GM18519 (cell line): Measurements from ENCODE around the gene CYB5R4.

Experiments
- ATAC-seq: cut with Tn5 transposase; IDR thresholded peaks from one replicate; pipeline ENCODE4 v1.9.1; 2021; ENCODE audit warnings: mild to moderate bottlenecking, moderate library complexity; ENCODE audit not compliant: unreplicated experiment, low FRiP score

The CYB5R4 gene

DNA sequence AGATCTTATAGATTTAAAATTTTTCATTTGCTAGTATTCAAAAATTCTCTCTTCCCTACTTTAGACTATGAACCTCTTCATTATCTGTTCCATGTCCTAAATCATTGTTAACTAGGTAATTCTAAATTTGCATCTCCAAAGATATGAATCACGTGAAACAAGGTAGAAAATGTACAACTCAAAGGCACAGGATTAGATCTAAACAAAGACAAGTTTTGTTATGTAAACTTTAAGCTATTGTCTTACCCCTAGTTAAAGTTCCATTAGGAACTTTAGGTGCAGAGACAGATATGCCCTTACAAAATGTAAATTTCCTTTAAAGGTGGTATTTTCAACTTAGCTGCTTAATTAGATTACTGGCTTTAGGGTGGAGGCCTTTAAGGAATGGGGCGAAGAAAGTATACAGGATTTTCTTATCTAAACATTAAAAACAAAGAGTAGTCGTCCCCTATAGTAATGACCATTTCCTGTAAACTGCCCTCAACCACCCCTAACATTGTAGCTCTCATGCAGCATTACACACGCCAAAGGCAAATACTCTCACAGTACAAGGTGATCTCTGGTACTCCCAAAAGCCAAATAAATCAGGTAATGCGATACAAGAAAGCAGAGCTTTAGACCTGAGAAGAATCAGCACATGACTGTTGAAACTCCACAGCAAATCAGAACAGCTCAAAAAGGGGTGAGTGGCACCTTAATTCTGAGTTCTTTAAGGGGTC lies 116.7 kb downstream of the CYB5R4 start:
- no peak for ATAC-seq

DNA sequence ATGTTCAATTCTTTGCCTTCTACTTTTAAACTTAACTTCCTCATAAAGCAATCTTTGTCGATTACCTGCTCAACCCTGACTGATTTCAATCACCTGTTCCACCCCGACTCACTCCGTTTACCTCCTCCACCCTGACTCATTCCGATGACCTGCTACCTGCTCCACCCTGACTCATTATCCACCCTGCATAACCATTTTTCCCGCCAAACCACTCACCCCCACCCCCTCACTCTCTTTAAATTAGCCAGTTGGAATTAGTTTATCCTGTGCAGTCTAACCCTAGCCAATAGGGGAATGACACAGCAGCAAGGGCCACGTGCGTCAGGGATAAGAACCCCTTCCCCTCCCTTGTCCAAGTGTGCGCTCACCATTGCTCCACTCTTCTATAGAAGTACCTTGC lies 117.4 kb downstream of the CYB5R4 start:
- ATAC-seq, result no peak

DNA sequence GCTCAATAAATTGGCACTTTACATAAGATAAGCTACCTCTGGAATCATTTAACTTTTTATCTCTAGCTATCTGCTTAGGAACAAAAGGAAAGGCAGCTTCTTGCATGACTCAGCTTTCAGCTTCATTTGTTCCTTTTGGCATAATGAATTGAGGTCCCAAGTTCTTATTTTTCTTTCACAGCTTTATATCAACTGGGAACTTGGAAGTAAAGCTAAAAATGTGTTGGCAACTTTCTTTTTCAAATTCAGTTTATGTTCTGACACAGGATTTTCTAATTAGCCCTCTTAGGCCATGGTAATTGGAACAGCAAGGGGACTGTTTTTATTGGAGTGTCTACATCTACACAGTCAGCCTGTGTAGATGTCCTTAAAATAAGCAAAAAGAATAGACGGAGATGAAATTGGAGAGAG lies 118.8 kb downstream of the CYB5R4 start:
- ATAC-seq, result no peak

DNA sequence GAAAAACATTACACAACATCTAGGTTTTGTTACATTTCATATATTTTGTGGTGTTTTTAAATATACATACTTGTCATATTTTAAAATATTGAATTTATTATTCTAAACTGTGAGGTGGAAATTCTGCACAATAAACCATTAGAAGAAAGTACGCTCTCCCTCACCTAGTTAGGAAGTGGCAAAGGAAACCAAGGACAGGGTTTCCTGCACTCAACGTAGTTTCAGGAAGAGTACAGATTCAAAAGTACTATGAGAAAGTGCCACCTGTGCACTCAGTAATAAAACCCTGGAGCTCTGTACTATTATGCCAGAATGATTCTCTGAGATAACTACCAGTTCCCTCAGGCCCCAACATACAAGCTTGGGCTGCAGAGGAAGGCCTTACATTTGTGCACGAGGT lies 119.5 kb downstream of the CYB5R4 start:
- ATAC-seq, result no peak

DNA sequence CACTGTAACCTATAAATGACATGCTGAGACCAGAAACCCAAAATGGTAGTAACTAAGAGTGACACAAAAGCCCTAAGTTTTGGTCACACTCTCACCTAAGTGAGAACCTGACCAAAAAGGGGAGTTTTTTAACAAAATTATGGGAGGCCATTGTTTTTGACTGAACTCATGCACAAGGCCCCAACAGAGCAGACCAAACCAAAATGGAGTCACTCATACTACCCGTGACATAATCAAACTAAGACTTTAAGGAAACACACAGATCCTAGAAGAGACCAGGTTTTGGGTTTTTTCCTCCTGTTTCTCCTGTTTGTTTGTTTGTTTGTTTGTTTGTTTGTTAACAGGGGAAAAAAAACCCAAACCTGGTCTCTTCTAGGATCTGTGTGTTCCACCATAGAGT lies 124.9 kb downstream of the CYB5R4 start:
- no peak for ATAC-seq

DNA sequence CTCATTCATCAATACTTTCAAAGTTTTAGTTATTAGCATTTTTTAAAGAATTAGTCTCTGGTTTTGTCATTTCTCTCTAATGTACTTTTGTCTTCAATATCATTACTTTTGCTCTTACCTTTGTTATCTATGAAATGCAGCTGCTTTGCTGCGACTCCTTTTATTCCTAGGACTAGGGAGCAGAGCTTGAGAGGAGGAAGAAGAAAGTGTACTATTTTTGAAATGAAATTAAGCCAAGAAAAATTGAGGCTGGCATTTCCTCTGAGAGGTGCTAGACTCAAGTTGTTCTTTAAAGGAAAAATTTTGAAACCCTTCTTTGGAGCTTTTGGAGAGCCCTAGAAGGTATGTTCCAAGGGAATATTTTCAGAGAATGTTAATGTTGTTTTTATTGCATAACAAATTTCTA lies 125.8 kb downstream of the CYB5R4 start:
- no peak for ATAC-seq

DNA sequence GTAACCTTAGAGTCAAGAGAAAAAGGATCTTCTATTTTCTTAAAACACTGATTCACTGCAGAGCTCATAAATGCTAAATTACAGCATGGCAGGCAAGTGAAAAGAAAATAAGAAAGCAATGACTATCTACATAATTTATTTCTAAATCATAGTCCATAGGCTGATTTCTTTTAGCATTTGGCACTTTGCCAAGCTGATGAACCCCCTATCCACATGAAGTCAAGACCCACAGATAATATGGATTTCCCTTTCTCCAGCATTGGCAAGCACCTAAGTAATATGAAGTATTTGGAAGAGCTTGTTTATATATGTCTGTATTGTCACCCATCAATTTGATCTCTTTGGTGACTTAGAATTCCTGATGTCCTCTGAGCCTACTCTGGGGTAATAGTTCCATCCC lies 126.2 kb downstream of the CYB5R4 start:
- no peak for ATAC-seq

DNA sequence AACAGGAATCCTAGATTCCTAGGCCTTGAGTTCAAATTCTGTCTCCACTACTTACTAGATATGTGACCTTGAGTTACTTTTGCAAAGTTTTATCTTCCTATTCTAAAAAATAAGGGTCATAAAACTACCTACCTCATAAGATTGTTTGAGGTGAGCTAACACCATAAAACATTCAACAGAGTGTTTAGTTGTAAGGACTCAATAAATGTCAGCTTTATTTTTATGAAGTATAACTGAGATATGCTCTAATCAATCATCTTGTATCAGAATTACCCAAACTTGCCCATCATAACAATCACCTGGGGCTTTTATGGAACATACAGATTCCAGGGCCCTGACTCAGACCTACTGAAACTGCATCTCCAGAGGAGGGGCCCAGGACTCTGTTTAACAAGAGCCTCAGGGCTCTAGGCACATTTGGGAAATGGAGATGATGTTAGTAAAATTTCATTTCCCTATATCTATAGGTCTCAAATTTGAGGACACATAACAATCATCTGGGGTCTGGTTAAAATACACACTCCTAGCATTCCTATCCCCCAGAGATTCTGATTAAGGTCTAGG lies 138.6 kb downstream of the CYB5R4 start:
- no peak for ATAC-seq

DNA sequence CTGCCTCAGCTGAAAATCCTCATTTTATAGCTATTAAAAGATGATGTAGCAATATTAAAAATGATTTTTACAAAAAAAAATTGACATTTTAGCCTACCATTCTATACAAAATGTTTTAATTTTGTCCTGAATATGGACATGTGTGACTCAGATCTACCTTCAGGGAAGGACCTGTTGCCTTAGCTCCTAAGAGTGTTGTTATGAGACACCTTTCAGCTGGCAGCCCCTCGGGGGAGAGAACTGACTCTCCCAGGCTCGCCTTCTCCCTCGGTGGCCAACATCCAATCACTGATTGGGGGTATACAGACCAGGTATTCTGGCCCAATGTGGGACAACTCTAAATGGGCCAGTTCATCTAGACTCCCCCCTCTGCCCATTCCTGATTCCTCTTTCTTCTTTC lies 141.6 kb downstream of the CYB5R4 start:
- ATAC-seq, result no peak

DNA sequence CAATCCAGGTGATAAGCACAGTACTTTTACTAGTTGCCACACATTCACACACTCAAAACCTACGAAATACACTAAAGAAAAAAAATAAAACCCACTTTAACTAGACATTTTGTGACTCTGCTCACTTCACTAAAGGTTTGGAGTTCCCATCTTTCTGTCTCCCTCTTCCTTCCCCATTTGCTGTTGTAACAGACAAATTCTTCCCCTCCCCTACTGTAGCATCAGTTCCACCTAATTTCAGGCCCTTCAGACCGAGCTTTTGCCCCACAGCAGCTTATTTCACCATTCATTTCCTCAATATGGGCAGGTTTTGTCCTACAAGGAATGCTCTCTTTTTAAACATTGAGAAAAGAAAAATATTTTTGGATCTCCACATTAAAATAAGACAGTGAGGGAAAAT lies 142.7 kb downstream of the CYB5R4 start:
- ATAC-seq, result no peak

DNA sequence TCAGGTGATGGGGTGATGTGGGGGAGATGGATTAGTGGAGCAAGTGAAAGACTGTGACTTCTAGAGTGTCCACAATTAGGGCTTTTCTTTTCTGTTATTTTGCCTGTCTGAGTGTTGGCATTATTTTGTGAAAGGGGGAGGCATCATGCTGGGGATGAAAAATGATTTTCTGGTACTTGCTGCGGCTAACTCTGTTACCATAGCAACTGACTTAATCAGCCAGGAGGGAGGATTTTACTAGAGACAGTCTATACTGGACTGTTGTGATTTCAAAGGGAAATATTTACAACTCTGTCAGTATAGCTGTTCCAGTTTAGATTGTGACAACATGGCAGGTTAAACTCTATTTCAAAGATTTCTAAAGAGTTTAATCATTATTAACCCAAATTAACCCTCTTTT lies 143.6 kb downstream of the CYB5R4 start:
- ATAC-seq, result no peak

DNA sequence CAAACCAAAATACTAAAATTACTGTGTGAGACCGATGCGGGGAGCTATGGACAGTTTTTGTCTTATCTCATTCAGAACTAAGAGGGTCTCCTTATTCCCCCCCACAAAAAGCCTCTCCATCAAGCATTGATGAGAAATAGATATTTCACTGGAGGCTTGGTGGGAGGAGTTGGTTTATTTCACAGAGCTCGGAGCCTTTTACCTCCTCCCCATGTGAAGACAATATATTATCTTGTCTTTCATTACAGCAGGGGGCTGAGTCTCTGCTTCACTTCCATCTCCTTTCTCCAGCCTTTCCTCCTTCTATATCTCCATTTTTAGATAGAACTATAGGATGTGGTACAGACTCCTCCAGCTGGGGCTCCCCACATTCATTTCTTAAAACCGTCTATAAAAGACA lies 144.2 kb downstream of the CYB5R4 start:
- no peak for ATAC-seq

DNA sequence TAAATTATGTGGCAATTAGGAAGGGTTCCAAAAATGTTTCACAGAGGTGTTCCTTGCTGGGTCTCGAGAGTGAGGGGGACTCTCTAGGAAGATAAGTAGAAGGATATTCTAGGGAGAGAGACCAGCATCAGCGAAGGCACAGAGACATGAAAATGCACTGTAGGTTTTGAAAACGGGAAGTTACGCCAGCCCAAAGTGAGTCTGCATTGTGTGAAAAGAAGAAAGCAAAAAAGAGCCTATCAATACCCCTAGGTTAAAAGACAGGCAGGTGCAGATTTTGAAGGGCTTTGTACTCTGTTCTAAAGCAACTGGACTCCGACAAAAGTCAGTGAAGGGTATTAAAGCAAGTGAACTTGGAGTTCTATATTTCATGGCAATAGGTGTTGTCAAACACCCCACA lies 148.4 kb downstream of the CYB5R4 start:
- ATAC-seq, result no peak

DNA sequence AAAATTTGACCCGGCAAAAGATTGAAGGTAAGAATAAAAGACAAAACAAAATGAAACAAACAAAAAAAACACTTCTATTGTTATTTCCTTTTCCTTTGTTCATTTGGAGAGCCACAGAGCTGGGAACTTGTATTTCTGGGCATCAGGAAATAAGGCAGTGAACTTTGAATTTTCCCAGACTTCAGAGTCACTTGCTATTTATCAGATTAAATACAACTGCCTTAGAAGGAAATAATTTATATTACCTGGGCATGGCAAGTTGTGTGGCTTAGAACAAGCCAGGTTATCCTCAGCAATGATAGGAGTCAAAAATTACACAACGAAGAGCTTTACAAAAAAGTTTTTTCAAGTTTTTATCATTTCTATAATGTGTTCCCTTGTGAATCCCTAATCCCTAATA lies 153.9 kb downstream of the CYB5R4 start:
- ATAC-seq, result no peak

DNA sequence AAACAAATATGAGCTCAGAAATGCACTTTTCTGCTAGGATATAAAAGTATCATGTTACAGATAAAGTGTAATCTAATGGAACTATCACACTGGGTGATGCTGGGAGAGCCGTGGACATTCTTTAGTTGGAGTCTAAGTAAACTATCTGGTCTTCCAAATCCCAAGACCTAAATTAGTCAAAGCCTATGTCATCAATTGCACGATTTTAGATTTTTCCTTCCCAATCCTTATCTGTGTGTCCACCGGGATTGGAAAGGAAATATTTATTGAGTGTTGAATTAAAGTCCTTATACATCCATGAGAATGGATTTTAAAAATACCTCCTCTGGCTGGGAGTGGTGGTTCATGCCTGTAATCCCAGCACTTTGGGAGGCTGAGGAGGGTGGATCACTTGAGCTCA lies 154.4 kb downstream of the CYB5R4 start:
- ATAC-seq, result no peak

DNA sequence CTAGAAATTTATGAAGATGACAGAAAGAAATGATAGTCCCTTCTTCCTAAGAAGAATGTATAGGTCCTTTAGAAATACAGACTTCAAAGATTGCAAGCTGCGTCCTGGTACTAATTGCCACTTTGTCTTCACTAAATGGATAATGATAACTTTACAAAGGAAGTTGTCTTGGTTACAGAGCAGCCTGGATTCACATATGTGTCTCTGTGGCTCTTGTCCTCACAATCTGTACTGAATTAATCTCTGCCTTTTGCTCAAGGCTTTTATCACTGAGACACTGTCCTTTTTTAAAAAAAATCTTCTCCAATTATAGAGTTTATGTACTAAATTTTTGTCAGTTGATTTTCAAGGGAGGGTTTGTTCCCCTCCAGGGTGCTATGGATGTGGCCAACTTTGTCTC lies 156.5 kb downstream of the CYB5R4 start:
- no peak for ATAC-seq
